Measurements from ENCODE around the gene PGS1. TPM values are rescaled to one million over a fixed set of nuclear protein-coding genes. Genes with fewer than 3 reads are reported as not detected.
A peak's percentile ranks its signal among the peaks of the same experiment; 100 is the strongest.

PGS1 gene
- total RNA-seq, 1 experiment from 2014 or later, result 27.5 TPM

DNA sequence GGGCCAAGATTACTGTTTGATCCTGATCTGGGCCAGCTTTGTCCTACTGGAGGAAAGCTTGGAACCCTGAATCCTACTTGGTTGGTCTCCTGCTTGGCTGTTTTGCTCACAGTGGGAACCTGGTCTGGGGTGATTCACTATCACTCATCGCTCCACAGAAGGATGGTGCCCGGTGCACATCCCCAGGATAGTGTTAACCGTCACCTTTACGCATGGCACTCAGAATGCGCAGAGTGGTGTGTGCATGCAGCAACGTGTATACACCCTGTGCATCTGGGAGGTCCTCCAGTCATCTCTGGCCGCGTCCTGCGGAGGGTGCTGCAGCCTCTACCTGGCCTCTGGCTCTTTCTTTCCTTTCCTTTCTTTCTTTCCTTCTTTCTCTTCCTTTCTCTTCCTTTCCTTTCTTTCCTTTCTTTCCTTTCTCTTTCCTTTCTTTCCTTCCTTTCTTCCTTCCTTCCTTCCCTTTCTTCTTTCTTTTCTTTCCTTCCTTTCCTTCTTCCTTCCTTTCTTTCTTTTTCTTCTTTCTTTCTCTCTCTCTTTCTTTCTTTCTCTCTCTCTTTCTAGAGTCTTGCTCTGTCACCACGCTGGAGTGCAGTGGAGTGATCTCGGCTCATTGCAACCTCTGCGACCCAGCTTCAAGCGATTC lies 31.7 kb upstream of the PGS1 start:
- DNase-seq (ENCODE audit: extremely low read depth, low read depth), result no peak

GRCh38 chr17:78347453-78347852 lies 31.0 kb upstream of the PGS1 start:
- no peak for DNase-seq (ENCODE audit: extremely low read depth, low read depth)

- DNase-seq (ENCODE audit: extremely low read depth, low read depth), result no peak
Measured at GRCh38 chr17:78348055-78348770, 30.2 kb upstream of the PGS1 start.

GRCh38 chr17:78349891-78350642 lies 28.4 kb upstream of the PGS1 start:
- no peak for DNase-seq (ENCODE audit: extremely low read depth, low read depth)

DNA sequence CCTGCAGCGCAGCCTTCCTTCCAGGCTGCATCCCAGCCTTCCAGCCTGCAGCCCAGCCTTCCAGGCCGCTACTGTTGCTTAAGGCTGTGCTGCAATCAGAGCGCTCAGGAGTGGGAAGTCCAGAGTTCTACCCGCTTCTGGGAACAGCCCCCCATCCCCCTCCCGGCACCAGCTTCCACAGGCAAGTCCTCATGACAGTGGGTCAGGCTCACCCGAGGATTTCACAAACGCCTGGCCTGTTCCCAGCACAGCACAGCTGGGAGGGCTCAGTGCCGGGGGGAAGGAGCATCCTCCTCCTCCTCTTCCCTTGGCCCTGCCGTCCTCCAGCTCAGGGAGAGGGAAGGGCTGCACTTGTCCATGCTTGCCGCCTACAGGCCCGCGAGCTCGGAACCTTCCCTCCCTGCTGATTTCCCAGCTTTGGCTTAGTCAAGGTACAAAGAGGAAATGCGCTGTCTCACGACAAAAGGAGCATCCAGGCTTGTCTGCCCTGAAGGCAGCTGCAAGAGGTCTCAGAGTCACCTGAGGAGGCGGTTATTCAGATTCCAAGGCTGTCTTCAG lies 26.9 kb upstream of the PGS1 start:
- DNase-seq (ENCODE audit: extremely low read depth, low read depth), result peak; percentile 67

DNA sequence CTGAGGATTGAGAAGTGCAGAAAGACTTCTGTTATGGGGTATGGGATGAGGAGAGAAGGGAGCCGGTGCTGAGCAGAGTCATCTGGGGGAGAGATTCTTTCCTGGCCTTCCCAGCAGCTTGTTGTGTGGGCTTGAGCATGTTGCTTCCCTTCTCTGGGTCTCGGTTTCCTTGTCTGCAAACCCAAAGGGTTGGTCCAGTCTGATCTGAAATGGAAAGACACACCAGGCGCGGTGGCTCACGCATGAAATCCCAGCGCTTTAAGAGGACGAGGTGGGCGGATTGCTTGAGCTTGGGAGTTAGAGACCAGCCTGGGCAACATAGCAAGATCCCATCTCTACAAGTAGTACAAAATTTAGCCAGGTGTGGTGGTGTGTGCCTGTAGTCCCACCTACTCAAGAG lies 24.6 kb upstream of the PGS1 start:
- DNase-seq (ENCODE audit: extremely low read depth, low read depth), result no peak

GRCh38 chr17:78355045-78355641 lies 23.3 kb upstream of the PGS1 start:
- no peak for DNase-seq (ENCODE audit: extremely low read depth, low read depth)

GRCh38 chr17:78355701-78356100 lies 22.7 kb upstream of the PGS1 start:
- DNase-seq (ENCODE audit: extremely low read depth, low read depth), result no peak

- DNase-seq (ENCODE audit: extremely low read depth, low read depth), result peak; percentile 72
Measured at GRCh38 chr17:78356101-78356713, 22.2 kb upstream of the PGS1 start.

GRCh38 chr17:78357177-78357586 lies 21.3 kb upstream of the PGS1 start:
- DNase-seq (ENCODE audit: extremely low read depth, low read depth), result peak; percentile 67

GRCh38 chr17:78357672-78358537 lies 20.5 kb upstream of the PGS1 start:
- no peak for DNase-seq (ENCODE audit: extremely low read depth, low read depth)

DNA sequence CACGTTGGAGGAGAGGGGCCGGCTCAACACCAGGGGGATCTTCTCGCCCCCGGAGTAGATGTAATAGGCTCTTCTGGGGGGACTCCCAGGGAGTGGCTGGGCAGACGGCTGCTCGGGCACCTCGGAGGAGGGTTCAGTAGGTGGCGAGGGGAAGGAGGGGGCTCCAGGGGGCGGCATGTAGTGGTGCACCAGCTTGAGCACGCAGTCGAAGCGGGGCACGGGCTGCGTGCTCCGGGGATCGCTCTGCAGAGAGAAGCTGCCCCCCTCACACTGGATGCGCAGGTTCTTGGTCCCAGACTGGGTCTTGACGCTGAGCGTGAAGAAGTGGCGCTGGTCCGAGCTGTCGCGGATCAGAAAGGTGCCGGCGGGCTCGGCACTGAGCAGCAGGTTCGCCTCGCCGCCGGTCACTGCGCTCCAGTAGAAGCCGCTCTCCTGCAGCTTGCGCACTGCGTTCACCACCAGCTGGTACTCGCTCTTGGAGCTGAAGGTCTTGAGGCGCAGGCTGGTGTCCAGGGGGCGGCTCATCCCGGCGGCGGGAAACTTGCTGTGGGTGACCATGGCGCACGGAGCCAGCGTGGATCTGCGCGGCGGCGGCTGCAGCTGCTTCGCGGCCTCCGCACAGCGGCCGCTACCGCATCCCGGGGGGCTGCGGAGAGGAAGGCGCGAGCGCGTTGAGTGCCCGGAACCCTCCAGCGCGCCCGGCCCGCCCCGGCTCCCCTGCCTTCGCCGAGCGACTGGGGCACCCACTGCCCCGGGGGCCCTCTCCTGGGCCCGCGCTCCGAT lies 19.7 kb upstream of the PGS1 start:
- DNase-seq (ENCODE audit: extremely low read depth, low read depth), result no peak

GRCh38 chr17:78359321-78359996 lies 19.0 kb upstream of the PGS1 start:
- peak; percentile 47 for DNase-seq (ENCODE audit: extremely low read depth, low read depth)

DNA sequence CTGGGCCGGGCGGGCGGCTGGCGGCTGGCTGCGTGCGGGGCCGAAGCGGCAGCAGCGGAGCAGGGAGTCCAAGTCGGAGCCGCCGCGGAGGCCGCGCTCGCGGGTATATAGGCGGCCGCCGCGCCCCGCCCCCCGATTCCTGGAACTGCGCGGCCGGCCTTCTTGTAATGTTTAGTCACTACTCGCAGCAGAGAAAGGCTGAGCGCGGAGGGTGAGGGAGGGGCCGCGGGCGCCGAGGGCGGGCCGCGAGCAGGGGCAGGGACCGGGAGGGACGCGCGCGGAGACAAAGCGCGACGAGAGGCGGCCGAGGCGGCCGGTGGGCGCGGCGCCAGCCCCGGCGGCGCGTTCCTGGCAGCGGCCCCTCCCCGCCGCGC lies 18.5 kb upstream of the PGS1 start, which contains the start of gene SOCS3:
Gene SOCS3, minus strand, starts transcription at position 81 of the 374 bp plus-strand sequence. CDS start 982 bp downstream, outside the sequence.
- peak; percentile 98 for DNase-seq (ENCODE audit: extremely low read depth, low read depth)

GRCh38 chr17:78360371-78361224 lies 17.9 kb upstream of the PGS1 start:
- peak; percentile 89 for DNase-seq (ENCODE audit: extremely low read depth, low read depth)

DNA sequence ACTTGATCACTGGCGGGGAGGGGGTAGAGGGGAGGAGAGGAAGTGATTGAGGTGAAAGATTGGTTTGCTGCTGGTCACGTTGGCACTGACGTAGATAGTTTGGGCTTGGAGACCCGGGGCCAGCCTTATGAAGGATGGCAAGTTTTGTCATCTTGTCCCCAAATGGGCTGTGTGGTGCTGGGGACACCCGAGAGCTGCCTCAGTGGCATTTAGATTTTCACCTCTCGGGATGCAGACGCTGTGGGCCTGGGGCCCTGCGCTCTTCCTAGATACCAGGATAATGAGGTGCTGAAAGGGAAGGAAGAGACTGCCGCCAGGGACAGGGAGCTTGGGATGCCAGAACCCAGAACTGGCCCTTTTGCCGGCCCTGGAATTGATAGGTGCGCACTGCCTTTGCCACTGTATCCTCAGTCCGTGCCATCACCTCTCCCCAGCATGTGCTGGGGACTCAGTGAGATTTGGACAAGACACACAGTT lies 17.2 kb upstream of the PGS1 start:
- DNase-seq (ENCODE audit: extremely low read depth, low read depth), result no peak

- no peak for DNase-seq (ENCODE audit: extremely low read depth, low read depth)
Measured at GRCh38 chr17:78362232-78362631, 16.2 kb upstream of the PGS1 start.

Measured in NCI-H460 (cell line).